Neural cell (in vitro differentiated cells): ENCODE measurements around the gene DNAJC3. TPM values are rescaled to one million over a fixed set of nuclear protein-coding genes. Genes with fewer than 3 reads are reported as not detected.
"Not testable (repeated sequence)": the region's sequence is repeated elsewhere in the genome, so short reads cannot be mapped to it uniquely, and the experiment has no call there.

Experiments
- H2AFZ ChIP-seq: fragments of 200-600, 300-800 bp; sonication (generic), shearing (Covaris generic); 2 replicates; pipeline ENCODE4 v1.6.0; 2014; ENCODE audit warnings: low read depth, mild to moderate bottlenecking, antibody characterized with exemption, low read length, moderate library complexity
- H3F3A ChIP-seq: fragments of 200-600 bp; shearing (Covaris generic); 2 replicates; pipeline ENCODE4 v1.6.1; 2016; ENCODE audit warnings: mild to moderate bottlenecking, moderate library complexity, mixed read lengths, antibody characterized with exemption, low read length; ENCODE audit not compliant: insufficient read depth, poor library complexity, severe bottlenecking
- H3K27ac ChIP-seq: fragments of 200-600, 300-800 bp; sonication (generic), shearing (Covaris generic); 2 replicates; pipeline ENCODE4 v1.5.1; 2014; ENCODE audit warnings: mild to moderate bottlenecking, low read length, moderate library complexity
- H3K27me3 ChIP-seq: fragments of 300-800, 200-600 bp; sonication (generic), shearing (Covaris generic); 2 replicates; pipeline ENCODE4 v1.6.0; 2014; ENCODE audit warnings: mild to moderate bottlenecking, low read depth, low read length, moderate library complexity; ENCODE audit not compliant: insufficient read depth
- H3K36me3 ChIP-seq: fragments of 300-800, 200-600 bp; sonication (generic), shearing (Covaris generic); 2 replicates; pipeline ENCODE4 v1.5.1; 2014; ENCODE audit warnings: mild to moderate bottlenecking, antibody characterized with exemption, low read length, moderate library complexity; ENCODE audit not compliant: insufficient read depth
- H3K4me2 ChIP-seq: fragments of 300-800, 200-600 bp; sonication (generic), shearing (Covaris generic); 2 replicates; pipeline ENCODE4 v1.6.0; 2014; ENCODE audit warnings: mild to moderate bottlenecking, low read length
- H3K4me3 ChIP-seq: fragments of 300-800, 200-600 bp; sonication (generic), shearing (Covaris generic); 2 replicates; pipeline ENCODE4 v1.5.1; 2014; ENCODE audit warnings: mild to moderate bottlenecking, low read length, moderate library complexity
- H3K79me2 ChIP-seq: fragments of 200-600 bp; shearing (Covaris generic); replicated peaks from 2 replicates; pipeline ENCODE4 v1.6.0; 2014; ENCODE audit warnings: mild to moderate bottlenecking, low read length, moderate library complexity; ENCODE audit not compliant: insufficient read depth
- H3K9ac ChIP-seq: fragments of 300-800, 200-600 bp; sonication (generic), shearing (Covaris generic); 2 replicates; pipeline ENCODE4 v1.6.1; 2016; ENCODE audit warnings: mild to moderate bottlenecking, low read length, mixed read lengths
- H3K9me2 ChIP-seq: fragments of 200-600 bp; shearing (Covaris generic); 2 replicates; pipeline ENCODE4 v1.6.1; 2016; ENCODE audit warnings: mild to moderate bottlenecking, low read length, mixed read lengths; ENCODE audit not compliant: insufficient read depth
- H3K9me3 ChIP-seq: fragments of 200-600, 300-800 bp; sonication (generic), shearing (Covaris generic); 2 replicates; pipeline ENCODE4 v1.6.1; 2016; ENCODE audit warnings: mild to moderate bottlenecking, mixed run types, low read length, moderate library complexity, mixed read lengths
- H4K20me1 ChIP-seq: fragments of 200-600 bp; shearing (Covaris generic); 2 replicates; pipeline ENCODE4 v1.6.1; 2016; ENCODE audit warnings: mild to moderate bottlenecking, mixed run types; ENCODE audit not compliant: insufficient read depth
- CTCF ChIP-seq: fragments of 450-650 bp; IDR thresholded peaks from 2 replicates; pipeline ENCODE4 v1.5.1; 2014; ENCODE audit warnings: antibody characterized with exemption, mild to moderate bottlenecking, moderate library complexity; ENCODE audit not compliant: poor library complexity, severe bottlenecking
- EP300 ChIP-seq: fragments of 450-650 bp; conservative IDR thresholded peaks from 2 replicates; pipeline ENCODE4 v1.6.1; 2014; ENCODE audit warnings: antibody characterized with exemption, mild to moderate bottlenecking, moderate library complexity; ENCODE audit not compliant: poor library complexity, severe bottlenecking
- EZH2 ChIP-seq: fragments of 200-600, 300-800 bp; shearing (Covaris generic), sonication (generic); IDR thresholded peaks from 2 replicates; pipeline ENCODE4 v1.6.1; 2014; ENCODE audit warnings: antibody characterized with exemption, low read length, borderline replicate concordance, mild to moderate bottlenecking; ENCODE audit not compliant: insufficient read depth, poor library complexity, severe bottlenecking
- MXI1 ChIP-seq: fragments of 450-650 bp; conservative IDR thresholded peaks from 2 replicates; pipeline ENCODE4 v1.6.1; 2014; ENCODE audit warnings: antibody characterized with exemption, mild to moderate bottlenecking; ENCODE audit not compliant: poor library complexity, severe bottlenecking
- POLR2AphosphoS5 ChIP-seq: IDR thresholded peaks from 2 replicates; pipeline ENCODE4 v1.6.1; 2012
- RAD21 ChIP-seq: fragments of 450-650 bp; conservative IDR thresholded peaks from 2 replicates; pipeline ENCODE4 v1.6.1; 2014; ENCODE audit warnings: antibody characterized with exemption, mild to moderate bottlenecking, moderate library complexity
- REST ChIP-seq: IDR thresholded peaks from 2 replicates; pipeline ENCODE4 v1.6.1; 2012; ENCODE audit warnings: borderline replicate concordance
- SMC3 ChIP-seq: fragments of 450-650 bp; conservative IDR thresholded peaks from 2 replicates; pipeline ENCODE4 v1.6.1; 2014; ENCODE audit warnings: antibody characterized with exemption, mild to moderate bottlenecking, moderate library complexity; ENCODE audit not compliant: poor library complexity
- TAF1 ChIP-seq: IDR thresholded peaks from 2 replicates; pipeline ENCODE4 v1.6.1; 2012; ENCODE audit warnings: low read depth
- polyA plus RNA-seq: library from polyadenylated mRNA; depleted of rRNA; stranded (reverse); fragments of >200 nt; gene quantifications from 2 replicates; pipeline ENCODE4 v1.2.3, GENCODE V29; 2014

Gene DNAJC3
- polyA plus RNA-seq, 1 donor from 2014 or later, result 8.2 TPM

- H4K20me1 ChIP-seq, result no peaks in the 10 kb centered on the region
- no peaks in the 10 kb centered on the region for H3K79me2 ChIP-seq
- H3K4me2 ChIP-seq, result no peak overlapping the region
- H3K4me3 ChIP-seq, result no peak overlapping the region
- TF ChIP-seq REST (no peak), MXI1 (no peak), TAF1 (no peak), RAD21 (no peak), POLR2AphosphoS5 (no peak), CTCF (no peak), EP300 (no peak), SMC3 (no peak), EZH2 (no peak)
- no peaks in the 10 kb centered on the region for H3K27me3 ChIP-seq
- no peaks in the 10 kb centered on the region for H3F3A ChIP-seq
- H3K9me3 ChIP-seq, result no peaks in the 10 kb centered on the region
- no peaks in the 10 kb centered on the region for H3K9me2 ChIP-seq
- no peak overlapping the region for H3K27ac ChIP-seq
- H2AFZ ChIP-seq, result no peak overlapping the region
- H3K36me3 ChIP-seq, result no peaks in the 10 kb centered on the region
- no peak overlapping the region for H3K9ac ChIP-seq
These were observed 102.6 kb downstream of the DNAJC3 start for GRCh38 chr13:95779522-95779921.

GRCh38 chr13:95781016-95781415 lies 104.1 kb downstream of the DNAJC3 start:
- Histone ChIP-seq H3F3A (no peaks in the 10 kb centered on the region), H3K27me3 (no peaks in the 10 kb centered on the region), H3K36me3 (no peaks in the 10 kb centered on the region), H3K9me2 (no peaks in the 10 kb centered on the region), H3K27ac (no peak overlapping the region), H3K4me2 (no peak overlapping the region), H3K4me3 (no peak overlapping the region), H3K9ac (no peak overlapping the region), H3K9me3 (no peaks in the 10 kb centered on the region), H3K79me2 (no peaks in the 10 kb centered on the region), H4K20me1 (no peaks in the 10 kb centered on the region), H2AFZ (no peak overlapping the region)
- TF ChIP-seq TAF1 (no peak), EZH2 (no peak), REST (no peak), POLR2AphosphoS5 (no peak), MXI1 (no peak), CTCF (no peak), RAD21 (no peak), EP300 (no peak), SMC3 (no peak)

GRCh38 chr13:95781940-95782339 lies 105.0 kb downstream of the DNAJC3 start:
- H3K27ac ChIP-seq, H3K9me2 ChIP-seq, H3F3A ChIP-seq, H3K36me3 ChIP-seq, H3K79me2 ChIP-seq, H2AFZ ChIP-seq, H3K27me3 ChIP-seq, H4K20me1 ChIP-seq, H3K4me3 ChIP-seq, H3K4me2 ChIP-seq, H3K9me3 ChIP-seq, H3K9ac ChIP-seq: not testable (repeated sequence)
